ENCODE results near the gene MYOM3.

- TF ChIP-seq, protein P1, sequence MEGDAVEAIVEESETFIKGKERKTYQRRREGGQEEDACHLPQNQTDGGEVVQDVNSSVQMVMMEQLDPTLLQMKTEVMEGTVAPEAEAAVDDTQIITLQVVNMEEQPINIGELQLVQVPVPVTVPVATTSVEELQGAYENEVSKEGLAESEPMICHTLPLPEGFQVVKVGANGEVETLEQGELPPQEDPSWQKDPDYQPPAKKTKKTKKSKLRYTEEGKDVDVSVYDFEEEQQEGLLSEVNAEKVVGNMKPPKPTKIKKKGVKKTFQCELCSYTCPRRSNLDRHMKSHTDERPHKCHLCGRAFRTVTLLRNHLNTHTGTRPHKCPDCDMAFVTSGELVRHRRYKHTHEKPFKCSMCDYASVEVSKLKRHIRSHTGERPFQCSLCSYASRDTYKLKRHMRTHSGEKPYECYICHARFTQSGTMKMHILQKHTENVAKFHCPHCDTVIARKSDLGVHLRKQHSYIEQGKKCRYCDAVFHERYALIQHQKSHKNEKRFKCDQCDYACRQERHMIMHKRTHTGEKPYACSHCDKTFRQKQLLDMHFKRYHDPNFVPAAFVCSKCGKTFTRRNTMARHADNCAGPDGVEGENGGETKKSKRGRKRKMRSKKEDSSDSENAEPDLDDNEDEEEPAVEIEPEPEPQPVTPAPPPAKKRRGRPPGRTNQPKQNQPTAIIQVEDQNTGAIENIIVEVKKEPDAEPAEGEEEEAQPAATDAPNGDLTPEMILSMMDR (IDR thresholded peaks at IDR 0.05): no peak
- TF ChIP-seq POLR2A (IDR thresholded peaks at IDR 0.05): no peak
Measured at GRCh38 chr1:24027838-24028468, 84.0 kb downstream of the MYOM3 start.
